Suprapubic skin (tissue), 4 donors: Measurements from ENCODE around the gene PLCB1.

Source experiments
- CTCF ChIP-seq, 2 donors: fragments of 200-600 bp in 1 of 2; fragments of 450-650 bp in 1 of 2; sonication (generic) in 1 of 2; IDR thresholded peaks; one replicate each; pipeline ENCODE4 v1.5.1; 2016 to 2019; ENCODE audit warnings: antibody characterized with exemption in 2 of 2, mild to moderate bottlenecking in 1 of 2, moderate library complexity in 1 of 2
- EP300 ChIP-seq: sonication (generic); formaldehyde crosslinking; IDR thresholded peaks from one replicate; pipeline ENCODE4 v1.6.1; 2017; ENCODE audit warnings: antibody characterized with exemption
- POLR2A ChIP-seq, 2 donors: fragments of 450-650 bp; IDR thresholded peaks; one replicate each; pipeline ENCODE4 v1.6.1; 2017; ENCODE audit warnings: antibody characterized with exemption in 2 of 2, mild to moderate bottlenecking in 2 of 2, moderate library complexity in 2 of 2
- POLR2AphosphoS5 ChIP-seq, 3 donors: sonication (generic); formaldehyde crosslinking; IDR thresholded peaks; one replicate each; pipeline ENCODE4 v1.6.1; 2017; ENCODE audit warnings: antibody characterized with exemption in 3 of 3

- TF ChIP-seq CTCF (IDR thresholded peaks at IDR 0.05) (no peak), POLR2A (IDR thresholded peaks at IDR 0.05) (no peak), POLR2AphosphoS5 (IDR thresholded peaks at IDR 0.05) (no peak), EP300 (no peak)
These were observed 668.0 kb downstream of the PLCB1 start for GRCh38 chr20:8800089-8800488.
